Stimulated activated CD8-positive, alpha-beta memory T cell treated with anti-CD3 and anti-CD28 coated beads, Interleukin-4, amount 100 ng/mL, for 4 hours (primary cell): Measurements from ENCODE around the gene SCML1.

Experiments used
- DNase-seq, 2 donors: peaks; one replicate each; pipeline ENCODE4 v3.0.0-alpha.2; 2020; ENCODE audit warnings: low read depth in 2 of 2, low spot score in 1 of 2

The SCML1 gene, protein sequence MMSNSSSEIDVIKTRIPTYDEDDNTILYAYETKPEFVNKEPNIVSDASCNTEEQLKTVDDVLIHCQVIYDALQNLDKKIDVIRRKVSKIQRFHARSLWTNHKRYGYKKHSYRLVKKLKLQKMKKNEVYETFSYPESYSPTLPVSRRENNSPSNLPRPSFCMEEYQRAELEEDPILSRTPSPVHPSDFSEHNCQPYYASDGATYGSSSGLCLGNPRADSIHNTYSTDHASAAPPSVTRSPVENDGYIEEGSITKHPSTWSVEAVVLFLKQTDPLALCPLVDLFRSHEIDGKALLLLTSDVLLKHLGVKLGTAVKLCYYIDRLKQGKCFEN

DNA sequence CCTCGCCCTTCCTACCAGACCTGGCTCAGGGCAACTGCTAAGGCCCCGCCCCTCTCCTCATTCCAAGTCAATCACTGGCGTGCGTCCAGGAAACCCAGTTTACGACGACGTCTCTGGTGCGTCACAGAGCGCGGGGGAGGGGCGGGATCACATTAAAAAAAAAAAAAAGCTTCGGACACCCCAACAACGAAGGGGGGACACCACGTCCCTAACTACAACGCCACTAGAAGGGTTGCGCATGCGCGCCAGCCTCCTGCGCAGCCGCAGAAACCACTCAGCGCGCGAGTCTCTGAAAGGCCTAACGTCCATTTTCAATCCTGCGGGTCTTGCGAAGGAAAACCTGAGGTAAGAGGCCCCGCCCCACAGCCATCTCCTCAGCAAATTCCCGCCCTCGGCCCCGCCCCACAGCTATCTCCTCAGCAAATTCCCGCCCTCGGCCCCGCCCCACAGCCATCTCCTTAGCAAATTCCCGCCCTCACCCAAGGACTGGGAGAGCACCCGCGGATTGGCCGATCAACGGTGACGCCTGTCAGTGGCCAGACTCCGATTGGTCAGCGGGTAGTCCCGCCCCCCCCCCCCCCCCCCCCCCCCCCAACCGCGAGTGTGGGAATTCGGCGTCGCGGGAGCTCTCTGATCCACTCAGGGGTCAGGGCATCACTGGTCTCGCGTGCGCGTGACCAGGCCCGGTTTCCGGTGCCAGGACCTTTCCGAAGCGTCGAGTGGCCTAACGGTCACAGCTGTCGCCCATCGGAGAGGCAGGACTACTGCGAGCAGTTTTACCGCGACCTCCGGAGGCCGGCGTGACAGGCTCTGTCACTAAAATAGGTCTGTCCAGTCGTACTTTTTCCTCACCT lies at the start of gene SCML1:
TSS of gene SCML1 (plus strand) at position 638 of the 854 bp plus-strand sequence. CDS start 6,694 bp downstream, outside the sequence.
- peak; percentile 71 to 81 for DNase-seq

DNA sequence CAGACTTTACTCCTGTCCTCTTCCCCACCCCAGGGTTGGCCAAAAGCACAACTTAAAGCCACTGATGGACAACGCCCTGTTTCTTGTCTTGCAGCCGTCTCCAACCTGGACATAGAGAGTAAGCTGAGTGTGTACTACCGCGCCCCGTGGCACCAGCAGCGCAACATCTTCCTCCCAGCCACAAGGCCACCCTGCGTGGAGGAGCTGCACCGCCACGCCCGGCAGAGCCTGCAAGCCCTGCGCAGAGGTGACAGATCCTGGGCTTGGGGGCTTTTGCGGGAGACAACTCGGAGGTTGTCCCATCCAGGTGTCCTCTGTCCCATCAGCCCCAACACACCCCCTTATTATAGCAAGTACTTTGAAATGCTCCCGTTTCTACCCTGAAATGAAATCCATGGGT lies 49.6 kb upstream of the SCML1 start:
- DNase-seq = no peak

DNA sequence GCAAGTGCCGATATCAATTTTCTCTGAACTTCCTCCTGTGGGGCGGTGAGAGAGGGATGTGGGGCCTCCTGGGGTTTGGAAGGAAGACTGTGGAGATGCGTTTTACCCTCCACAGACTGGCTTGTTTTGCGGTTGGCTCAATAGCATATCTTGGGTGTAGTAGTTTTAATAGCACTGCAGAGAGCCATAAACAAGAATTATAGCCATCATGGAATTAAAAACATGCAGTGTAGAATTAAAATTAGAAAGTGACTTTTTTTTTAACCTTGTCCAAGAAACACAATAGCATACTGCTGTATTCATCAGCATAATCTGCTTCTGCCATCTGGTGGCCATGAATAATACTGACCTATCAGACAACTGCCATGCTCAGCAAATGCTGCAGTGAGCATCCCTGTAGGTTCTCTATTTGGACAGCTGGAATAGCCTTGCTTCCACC lies 47.3 kb upstream of the SCML1 start:
- DNase-seq = no peak

DNA sequence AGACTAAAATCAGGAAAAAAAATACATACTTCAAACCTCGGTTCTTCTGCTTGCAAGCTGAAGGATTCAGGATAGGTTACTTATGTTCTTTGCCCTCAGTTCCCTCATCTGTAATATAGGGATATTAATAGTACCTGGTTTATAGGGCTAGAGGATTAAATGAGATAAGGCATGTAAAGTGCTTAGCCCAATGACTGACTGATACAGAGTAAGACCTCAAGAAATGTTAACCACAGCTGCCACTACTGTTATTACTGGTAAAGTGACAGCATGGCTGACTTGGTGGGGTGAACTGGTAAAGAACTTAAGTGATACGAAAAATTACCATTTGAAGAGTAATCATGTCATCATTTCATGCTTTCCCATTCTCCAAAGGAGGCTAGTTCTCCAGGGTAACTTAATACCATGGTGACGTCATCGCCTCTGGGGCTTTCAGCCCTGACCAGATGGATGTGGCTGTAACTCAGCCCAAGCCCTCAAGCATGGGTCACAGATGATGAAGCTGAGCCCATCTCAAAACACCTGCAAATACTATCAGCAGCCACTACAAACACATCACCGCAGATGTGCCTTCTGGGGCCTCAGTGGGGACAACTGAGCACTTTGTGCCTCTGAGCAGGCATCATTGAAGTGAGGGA lies 44.5 kb upstream of the SCML1 start:
- DNase-seq = no peak

DNA sequence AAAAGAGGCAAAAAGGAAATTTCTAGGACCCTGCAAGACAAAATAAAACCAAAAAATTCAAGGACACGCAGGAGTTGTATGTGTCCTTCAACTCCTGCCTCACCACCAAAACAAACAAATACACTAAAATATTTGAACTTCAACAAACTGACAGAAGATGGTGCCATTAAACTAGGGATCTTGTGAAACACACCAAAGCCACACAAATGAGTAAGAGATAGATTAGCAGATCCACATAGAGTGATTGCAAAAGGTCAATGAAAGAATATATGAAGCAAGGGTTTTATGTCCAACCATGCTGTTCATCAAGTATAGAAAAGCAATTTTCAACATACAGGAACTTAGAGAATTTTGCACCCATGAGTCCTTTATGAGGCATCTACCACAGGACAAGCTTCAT lies 40.1 kb upstream of the SCML1 start:
- no peak for DNase-seq

DNA sequence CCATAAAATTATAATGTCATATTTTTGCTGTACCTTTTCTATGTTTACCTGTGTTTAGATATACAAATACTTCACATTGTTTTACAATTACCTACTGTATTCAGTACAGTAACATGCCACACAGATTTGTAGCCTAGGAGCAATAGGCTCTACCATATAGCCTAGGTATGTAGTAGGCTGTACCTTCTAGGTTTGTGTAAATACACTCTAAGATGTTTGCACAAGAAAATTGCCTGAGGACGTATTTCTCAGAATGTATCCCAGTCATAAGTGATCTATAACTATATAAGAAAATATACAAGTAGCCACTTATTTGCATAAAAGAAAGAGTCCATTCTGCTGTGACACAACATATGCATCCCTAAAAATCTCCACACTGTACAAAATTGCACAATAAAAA lies 36.3 kb upstream of the SCML1 start:
- no peak for DNase-seq

DNA sequence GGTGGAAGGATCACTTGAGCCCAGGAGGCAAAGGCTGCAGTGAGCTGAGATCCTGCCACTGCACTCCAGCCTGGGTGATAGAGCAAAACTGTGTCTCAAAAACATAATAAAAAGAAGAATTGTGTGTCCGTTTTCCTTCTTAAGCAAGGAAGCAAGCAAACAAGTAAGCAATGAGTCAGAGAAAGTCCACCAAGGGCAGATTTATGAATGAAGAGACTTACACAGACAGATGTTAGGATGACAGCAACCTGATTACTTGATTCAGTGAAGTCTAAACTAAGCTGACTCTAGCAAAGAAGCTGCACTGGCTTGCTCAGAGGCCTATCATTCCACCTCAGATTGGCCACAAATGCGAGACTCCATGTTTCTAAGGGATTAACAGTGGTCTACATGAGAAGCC lies 34.1 kb upstream of the SCML1 start:
- DNase-seq = no peak

DNA sequence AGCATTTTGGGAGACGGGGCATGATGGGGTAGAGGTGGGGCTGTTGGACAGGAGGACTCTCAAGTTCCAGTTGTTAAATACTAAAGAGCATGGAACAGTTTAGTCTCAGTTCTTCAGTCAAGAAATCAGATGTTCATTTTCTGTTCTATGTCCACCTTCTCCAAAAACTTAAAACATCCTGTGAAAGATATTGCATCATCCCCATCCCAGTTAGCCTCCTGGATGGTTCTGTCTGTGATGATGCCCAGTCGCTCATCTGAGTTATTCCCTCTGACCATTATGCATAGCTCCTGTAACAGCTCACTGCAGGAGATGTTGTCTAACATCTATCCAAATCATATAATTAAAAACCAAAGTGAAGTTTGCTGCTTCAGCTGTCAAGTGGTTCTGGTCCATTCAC lies 32.1 kb upstream of the SCML1 start:
- DNase-seq = no peak

DNA sequence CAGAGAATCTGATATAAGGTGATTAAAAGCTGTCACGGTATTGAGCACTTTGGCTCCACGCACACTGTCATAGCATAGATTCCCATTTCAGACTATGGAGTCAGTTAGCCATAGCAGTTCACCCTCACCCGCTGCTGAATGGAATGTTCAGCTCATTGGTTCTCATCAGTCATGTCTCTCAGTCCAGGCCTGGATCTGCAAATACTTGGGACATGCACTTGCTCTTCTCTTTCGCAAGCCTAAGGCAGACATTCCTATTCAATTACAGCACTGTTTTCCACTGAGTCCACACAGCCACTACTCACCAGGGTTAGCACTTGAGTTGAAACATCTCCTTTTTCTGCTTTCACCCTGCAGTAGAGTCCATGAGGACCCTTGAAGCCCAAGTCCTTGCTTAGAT lies 30.6 kb upstream of the SCML1 start:
- DNase-seq = no peak

DNA sequence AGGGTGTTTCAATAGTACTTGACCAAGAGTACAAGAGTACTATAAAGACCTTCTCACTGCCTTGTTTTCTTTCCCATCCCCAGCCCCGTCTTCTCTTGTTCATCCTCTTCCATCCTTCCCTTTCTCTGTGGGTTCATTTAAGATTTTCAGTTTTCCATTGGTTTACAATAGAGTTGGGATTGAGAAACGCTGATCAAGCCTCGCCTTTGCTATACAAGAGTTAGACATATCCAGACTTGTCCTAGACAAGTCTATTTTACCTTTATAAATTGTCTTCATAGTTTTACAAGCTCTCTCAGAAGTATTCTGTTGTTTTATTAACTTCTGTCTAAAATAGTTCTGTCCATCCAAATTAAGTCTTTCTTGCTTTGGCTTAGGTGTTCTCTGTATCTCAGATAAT lies 29.6 kb upstream of the SCML1 start:
- no peak for DNase-seq

DNA sequence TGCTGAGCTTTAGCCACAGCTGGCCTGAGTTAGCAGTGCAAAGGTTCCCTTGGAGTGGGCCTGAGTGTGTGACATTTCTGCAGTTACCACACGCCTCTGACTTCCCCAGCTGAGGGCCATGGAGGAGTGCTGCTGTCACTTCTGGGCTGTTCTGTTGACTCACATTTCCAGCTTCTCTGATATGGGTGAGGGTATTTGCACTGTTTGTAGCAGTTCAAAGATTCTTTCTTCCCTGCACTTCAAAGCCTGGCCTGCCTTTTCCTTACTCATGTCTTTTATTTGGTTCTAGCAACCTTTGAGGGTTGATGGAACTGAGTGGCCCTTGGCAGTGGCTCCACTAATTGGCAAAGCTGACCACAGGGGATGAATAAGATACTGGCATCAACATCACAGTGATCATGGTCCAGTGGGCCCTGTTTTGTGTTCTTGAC lies 26.4 kb upstream of the SCML1 start:
- DNase-seq = no peak

DNA sequence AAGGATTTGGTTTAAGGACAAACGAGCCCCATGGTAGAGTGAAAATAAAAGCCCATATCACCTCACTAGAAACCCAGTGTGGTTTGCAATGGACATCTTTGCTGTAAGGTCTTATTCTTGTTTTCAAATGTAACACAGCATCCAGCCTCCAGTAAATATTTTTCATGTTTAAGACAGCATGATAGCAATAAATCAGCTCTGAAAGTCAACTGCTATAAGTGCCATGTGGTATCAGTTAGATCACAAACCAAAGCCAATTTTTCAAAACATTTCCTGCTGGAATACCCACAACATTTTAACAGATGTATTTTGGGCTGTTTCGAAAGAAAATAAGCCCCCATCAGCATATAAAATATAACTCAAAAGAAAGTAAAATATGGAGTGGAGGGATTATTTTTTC lies 24.0 kb upstream of the SCML1 start:
- DNase-seq = no peak

DNA sequence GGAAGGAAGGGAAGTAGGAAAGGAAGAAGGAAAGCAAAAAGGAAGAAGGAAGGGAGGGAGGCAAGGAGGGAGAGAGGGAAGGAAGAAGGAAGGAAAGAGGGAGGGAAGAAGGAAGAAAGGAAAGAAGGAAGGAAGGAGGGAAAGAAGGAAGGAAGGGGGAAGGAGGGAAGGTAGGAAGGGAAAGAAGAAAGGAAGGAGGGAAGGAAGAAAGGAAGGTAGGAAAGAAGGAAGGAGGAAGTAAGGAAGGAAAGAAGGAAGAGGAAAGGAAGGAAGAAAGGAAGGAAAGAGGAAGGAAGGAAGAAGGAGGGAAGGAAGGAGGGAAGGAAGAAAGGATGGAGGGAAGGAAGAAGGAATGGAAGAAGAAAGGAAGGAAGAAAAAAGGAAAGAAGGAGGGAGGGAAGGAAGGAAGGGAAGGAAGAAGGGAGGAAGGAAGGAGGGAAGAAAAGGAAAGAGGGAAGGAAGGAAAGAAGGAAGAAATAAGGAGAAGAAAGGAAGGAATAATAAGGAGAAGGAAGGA lies 18.6 kb upstream of the SCML1 start:
- no peak for DNase-seq

DNA sequence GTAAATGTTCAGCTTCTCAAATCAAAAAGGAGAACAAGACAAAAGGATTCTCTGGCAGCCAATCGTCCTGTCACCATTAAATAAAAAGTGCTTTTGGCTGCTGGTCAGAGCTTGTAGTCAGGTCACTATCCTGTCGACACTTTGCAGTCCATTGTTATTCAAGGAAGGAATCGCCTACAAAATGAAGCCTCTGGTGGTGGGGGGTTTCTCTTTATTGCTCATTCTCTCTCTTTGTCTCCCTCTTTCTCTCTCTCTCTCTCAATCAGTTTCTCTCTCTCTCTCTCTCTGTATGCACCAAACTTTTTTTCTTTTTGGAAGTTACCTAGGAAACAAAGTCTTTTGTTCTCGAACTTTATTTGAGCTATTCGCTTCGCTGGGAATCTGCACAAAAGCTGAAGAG lies 17.6 kb upstream of the SCML1 start:
- no peak for DNase-seq

DNA sequence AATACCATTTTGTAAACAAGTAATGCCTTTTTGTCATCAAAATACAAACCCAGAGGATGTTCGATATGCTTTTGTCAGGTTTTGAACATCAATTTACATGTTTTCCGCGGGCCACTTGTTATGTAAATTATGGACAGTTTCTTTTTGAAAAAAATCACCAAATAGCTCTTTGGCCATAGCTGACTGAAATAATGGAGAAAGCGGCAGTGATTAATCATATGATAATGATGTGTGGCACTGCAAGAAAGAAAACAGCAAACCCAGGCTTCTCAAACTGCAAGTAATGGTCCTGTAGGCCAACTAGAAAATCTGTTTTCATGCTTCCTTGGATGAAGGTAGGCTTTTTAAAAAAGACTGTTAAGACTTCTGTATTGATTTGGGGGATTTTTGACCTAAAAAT lies 15.6 kb upstream of the SCML1 start:
- DNase-seq = no peak

DNA sequence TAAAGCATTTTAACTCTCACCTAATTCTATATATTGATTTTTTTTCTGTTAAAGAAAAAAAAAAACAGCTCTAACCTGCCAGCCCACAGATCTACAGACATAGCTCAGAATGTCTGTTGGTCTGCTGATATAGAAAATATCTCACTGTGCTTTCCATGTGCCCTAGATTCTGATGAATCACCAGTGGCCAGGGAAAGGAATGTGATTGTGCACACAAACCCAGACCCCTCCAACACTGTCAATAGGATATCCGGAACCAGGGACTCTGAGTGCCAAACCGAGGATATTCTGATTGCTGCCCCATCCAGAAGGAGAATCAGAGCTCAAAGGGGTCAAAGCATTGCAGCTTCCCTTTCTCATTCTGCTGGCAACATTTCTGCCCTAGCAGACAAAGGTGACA lies 12.1 kb upstream of the SCML1 start:
- no peak for DNase-seq

DNA sequence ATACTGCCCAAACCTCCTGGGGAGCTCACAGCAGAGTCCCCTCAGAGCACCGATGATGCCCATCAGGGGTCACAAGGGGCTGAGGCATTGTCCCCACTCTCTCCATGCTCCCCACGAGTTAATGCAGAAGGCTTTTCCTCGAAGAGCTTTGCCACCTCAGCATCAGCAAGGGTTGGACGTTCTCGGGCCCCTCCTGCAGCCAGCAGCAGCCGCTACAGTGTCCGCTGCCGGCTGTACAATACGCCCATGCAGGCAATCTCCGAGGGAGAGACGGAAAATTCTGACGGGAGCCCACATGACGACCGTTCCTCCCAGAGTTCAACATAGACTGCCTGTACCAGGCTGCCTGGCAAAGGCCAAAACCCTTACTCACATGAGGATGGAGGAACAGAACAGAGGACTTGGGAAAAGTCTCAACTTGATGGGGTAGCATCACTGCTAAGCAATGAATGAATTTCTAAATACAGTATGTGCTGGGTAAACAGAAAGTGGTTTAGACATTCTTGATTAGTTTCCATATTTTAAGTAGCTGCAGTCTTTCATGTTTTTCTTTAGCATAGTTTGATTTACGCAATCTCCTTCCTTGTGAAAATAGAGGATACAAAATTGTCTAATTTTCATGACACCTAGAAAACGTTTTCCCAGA lies 5.0 kb upstream of the SCML1 start:
- DNase-seq = no peak

DNA sequence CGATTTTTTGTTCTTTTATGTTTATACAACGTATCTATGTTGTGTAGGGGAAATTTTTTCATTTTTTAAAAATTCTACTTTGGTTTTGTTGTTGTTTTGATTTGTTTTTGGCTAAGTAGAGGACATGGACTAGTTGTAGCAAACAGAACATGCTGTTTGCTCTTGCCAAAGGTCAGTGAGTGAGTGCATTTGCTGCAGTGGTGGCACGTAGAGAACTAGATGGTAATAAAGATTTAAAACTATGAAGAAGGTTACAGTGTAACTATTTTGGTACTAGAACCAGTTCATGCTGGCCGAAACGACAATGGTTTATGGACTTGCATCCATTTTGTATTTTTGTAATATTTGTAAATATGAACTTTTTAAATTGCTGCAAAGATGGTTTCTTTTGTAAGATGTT lies 1.9 kb upstream of the SCML1 start:
- no peak for DNase-seq

DNA sequence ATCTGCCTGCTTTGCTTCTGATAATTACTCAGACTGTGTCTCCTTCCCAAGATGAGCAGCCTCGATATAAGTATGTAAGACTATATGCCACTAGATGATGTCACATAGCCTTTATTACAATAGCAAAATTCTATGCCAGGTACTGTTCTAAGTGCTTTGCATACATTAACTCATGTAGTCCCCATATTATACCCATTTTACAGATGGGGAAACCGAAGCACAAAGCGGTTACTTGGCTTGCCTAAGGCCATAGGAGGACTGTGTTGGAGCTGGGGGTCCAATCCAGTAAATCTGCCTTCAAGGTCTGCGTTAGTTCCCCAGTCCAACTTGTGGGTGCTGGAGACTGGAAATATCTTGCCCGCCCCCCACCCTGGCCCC lies 826 bp upstream of the SCML1 start:
- no peak for DNase-seq

DNA sequence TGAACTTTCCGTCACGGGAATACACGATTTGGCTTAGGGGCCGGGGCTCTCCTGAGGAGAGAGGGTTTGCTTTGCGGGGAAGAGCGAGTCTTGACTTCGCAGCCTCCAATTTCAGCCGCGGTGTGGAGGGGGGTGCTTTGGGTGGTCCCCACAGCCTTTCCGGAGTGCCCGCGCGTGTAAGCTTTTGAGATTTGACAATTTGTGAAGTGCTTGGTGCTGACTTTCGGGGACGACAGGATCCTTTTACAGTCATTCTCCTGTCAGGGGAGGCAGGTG lies 355 bp downstream of the SCML1 start:
- no peak for DNase-seq

DNA sequence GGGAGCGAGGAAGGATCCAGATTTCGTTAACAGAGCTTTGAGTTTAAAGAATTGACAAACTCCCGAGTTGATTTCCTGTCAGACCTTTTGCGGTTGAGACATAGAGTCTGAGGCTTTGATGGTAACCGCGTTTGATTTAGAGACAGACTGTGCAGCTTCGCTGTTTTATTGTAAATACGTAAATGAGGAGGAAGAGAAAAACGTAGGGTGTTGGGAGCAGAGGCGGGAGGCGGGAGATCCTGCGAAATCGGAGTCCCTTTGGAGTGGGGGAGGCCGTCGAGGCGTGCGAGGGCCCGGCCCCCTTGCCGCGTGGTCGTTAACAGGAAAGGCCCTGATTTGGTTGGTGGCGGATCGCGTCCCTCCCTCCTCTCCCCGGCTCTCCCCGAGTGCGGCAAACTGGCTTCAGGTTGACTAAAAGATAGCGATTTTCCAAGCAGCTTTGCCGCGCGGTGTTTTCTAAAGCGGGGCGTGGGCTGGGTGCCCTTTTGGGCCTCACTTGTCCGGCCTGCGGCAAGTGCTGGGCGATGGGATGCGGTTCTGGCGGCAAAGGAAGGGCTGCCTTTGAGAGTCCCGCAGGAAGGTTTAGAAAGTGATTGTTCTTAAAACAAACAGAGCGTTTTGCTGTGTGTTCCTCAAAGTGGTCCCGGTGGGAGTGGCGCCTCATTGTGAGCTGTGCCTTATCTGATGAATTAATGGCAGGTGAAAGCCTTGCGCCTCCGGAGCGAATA lies 857 bp downstream of the SCML1 start:
- DNase-seq = no peak
